ENCODE results near the gene ECHDC3.

DNA sequence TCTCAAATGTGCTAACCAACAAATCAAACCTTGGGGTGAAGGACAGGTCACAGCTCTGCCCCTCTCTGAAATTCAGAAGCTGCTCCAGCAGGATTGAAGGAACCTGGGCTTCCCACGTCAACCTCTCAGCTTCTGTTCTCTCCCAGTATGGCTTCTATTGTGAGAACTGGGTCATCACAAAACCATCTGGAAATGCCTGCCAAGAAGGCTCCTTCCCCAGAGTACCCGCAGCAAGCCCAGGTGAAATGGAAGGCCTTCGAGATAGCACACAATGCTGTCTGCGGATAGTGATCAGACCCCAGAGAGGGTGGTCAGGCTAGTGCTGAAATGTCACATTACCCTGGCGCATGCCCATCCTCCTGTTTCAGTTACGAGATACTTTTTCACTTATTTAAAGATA lies 64.5 kb downstream of the ECHDC3 start:
- TF ChIP-seq, protein P1, sequence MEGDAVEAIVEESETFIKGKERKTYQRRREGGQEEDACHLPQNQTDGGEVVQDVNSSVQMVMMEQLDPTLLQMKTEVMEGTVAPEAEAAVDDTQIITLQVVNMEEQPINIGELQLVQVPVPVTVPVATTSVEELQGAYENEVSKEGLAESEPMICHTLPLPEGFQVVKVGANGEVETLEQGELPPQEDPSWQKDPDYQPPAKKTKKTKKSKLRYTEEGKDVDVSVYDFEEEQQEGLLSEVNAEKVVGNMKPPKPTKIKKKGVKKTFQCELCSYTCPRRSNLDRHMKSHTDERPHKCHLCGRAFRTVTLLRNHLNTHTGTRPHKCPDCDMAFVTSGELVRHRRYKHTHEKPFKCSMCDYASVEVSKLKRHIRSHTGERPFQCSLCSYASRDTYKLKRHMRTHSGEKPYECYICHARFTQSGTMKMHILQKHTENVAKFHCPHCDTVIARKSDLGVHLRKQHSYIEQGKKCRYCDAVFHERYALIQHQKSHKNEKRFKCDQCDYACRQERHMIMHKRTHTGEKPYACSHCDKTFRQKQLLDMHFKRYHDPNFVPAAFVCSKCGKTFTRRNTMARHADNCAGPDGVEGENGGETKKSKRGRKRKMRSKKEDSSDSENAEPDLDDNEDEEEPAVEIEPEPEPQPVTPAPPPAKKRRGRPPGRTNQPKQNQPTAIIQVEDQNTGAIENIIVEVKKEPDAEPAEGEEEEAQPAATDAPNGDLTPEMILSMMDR (IDR thresholded peaks at IDR 0.05; ENCODE audit: low read length): no peak
- TF ChIP-seq EZH2 (IDR thresholded peaks at IDR 0.05; ENCODE audit: borderline replicate concordance, low read length): no peak

Measured in OCI-LY1 (cell line).